Activated CD8-positive, alpha-beta memory T cell treated with anti-CD3 and anti-CD28 coated beads, Interleukin-2, amount 50 U/mL, for 24 hours (primary cell): ENCODE measurements around the gene MT1E.

Source experiments
- DNase-seq: peaks from one replicate; pipeline ENCODE4 v3.0.0-alpha.2; 2020; ENCODE audit errors: extremely low read depth

MT1E gene

GRCh38 chr16:56626685-56627084 is 1.1 kb downstream of the MT1E start:
- DNase-seq: no peak

DNA sequence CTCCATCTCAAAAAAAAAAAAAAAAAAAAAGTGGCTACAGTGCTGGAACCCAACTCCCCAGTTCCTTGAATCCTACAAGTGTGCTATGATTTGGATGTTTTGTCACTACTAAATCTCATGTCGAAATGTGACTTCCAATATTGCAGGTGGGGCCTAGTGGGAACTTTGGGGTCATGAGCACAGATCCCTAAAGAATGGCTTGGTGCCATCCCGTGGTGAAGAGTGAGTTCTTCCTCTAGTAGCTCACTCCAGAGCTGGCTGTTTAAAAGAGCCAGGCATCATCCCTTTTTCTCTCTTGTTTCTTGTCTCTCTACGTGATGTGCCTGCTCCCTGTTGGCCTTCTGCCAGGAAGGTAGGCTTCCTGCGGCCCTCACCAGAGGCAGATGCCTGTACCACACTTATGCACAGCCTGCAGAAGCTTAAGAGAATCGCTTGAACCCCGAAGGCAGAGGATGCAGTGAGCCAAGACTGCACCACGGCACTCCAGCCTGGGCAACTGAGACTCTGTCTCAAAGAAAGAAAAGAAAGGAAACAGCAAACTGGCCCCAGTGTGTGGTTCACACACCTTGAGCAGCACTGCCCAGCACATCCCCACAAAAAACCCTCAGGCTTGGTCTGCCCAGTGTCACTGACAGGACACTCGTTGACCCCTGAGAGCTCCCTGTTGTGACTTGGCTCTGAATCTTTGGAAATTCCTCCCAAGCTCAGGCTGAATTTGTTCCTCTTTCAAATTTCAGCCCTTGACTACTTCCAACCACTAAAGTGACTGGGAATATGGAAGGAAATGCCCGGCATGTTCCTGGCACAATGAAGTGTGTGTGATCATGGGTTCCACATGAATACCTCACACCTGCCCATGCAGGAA is 3.1 kb downstream of the MT1E start:
- DNase-seq: no peak

DNA sequence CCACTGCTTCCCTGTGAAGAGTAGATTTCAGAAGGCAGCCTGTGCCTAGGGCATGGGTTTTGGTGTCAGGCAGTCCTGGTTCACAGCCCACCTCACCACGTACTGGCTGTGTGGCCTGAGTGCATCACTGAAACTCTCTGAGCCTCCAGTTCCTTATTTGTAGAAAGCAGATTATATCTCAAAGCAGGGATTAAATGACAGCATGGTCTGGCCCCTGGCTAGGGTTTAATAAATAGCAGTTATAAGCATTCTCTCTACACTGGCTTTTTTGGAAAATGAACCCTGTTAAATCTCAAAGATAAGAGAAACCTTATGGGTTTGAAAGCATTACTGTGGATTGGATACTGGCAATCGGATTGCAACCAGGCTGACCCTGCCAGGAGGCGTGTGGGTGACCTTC is 4.0 kb downstream of the MT1E start:
- no peak for DNase-seq

DNA sequence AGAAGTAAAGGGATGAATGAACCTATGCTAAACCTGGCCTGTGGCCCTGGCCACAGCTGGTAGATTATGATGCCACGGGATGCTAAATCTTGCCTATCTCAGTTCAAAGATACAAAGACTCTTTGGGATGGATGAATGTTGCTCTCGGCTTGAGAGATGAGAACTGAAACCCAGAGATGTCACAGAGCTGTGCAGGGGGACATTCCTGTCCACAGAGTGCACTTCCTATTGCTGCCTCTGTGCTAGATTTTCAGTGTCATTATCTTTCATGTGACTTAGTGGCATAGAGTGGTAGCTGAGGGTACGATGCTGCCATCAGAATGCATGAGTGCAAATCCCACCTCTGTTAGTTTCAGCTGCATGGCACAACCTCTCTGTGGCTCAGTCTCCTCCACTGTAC is 4.6 kb downstream of the MT1E start:
- DNase-seq: no peak

DNA sequence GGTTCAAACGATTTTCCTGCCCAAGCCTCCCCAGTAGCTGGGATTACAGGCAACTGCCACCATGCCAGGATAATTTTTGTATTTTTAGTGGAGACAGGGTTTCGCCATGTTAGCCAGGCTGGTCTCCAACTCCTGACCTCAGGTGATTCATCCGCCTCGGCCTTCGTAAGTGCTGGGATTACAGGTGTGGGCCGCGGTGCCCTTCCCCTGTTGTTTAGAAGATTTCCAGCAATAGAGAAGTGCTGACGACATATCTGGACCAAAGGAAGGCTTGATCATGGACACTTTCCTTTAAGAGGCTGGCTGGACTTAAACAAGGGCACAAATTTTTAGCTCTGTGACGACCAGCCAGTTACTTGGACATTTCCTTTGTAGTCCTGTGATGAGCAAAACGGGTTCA is 5.6 kb downstream of the MT1E start:
- no peak for DNase-seq

GRCh38 chr16:56631832-56632155 is 6.2 kb downstream of the MT1E start:
- DNase-seq: no peak

- no peak for DNase-seq
Observed at GRCh38 chr16:56632156-56632847, 6.7 kb downstream of the MT1E start, which contains the start of gene MT1M. Gene MT1M (plus strand): TSS chr16:56632659. CDS start chr16:56632732, 73 bp downstream.

GRCh38 chr16:56632848-56633365 is 7.3 kb downstream of the MT1E start:
- no peak for DNase-seq

- DNase-seq: no peak
Observed at GRCh38 chr16:56633535-56633934, 8.0 kb downstream of the MT1E start.

DNA sequence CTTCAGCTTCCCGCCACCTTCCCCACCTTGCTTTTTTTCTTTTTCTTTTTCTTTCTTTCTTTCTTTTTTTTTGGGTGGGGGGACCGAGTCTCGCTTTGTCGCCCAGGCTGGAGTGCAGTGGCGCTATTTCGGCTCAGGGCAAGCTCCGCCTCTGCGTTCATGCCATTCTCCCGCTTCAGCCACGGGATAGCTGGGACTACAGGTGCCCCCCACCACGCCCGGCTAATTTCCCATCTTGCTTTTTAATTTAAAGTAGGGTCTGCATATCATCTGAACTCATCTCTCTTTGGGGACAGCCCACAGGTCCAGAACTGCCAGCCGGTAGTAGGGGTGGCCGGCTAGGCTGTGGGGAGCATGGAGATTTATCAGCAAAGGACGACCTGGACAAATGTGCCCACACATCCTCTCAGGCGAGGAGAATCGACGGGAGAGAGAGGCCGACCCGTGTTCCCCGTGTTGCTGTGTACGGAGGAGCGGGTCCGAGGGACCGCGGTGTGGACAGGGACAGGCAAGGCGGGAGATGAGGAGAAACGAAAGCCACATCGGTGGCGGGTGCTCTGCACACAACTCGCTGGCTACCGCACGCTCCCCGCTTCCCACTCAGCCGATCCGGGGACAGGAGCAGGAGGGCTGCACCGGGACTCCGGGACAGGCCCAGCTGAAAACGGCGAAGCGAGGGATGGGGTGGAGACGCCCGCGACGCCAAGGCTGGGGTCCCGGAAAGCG is 9.3 kb downstream of the MT1E start:
- DNase-seq: no peak

DNA sequence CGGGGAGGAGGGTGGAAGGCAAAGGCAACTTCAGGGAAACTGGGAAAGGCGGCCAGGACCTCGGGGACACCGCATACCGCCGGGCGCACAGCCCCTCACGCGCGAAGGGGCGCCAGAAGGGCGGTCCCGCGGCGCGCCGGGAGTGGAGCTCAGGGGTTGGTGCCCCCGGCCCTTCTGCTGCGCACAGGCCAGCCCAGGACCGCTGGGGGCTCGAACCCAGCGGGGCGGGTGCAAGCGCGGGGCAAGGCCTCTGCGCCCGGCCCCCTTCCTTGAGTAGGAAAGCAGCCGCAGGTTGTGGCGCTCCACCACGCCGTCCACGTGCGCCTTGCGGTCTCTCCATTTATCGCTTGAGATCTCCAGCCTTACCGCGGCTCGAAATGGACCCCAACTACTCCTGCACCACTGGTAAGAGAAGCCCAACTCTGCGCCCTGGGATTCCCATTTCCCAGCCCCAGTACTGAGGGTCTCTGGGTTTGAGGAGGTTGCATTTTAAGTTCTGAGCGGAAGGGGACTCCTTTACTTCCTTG is 9.9 kb downstream of the MT1E start:
- DNase-seq: no peak

GRCh38 chr16:56636616-56637413 is 11.2 kb downstream of the MT1E start:
- DNase-seq: no peak

DNA sequence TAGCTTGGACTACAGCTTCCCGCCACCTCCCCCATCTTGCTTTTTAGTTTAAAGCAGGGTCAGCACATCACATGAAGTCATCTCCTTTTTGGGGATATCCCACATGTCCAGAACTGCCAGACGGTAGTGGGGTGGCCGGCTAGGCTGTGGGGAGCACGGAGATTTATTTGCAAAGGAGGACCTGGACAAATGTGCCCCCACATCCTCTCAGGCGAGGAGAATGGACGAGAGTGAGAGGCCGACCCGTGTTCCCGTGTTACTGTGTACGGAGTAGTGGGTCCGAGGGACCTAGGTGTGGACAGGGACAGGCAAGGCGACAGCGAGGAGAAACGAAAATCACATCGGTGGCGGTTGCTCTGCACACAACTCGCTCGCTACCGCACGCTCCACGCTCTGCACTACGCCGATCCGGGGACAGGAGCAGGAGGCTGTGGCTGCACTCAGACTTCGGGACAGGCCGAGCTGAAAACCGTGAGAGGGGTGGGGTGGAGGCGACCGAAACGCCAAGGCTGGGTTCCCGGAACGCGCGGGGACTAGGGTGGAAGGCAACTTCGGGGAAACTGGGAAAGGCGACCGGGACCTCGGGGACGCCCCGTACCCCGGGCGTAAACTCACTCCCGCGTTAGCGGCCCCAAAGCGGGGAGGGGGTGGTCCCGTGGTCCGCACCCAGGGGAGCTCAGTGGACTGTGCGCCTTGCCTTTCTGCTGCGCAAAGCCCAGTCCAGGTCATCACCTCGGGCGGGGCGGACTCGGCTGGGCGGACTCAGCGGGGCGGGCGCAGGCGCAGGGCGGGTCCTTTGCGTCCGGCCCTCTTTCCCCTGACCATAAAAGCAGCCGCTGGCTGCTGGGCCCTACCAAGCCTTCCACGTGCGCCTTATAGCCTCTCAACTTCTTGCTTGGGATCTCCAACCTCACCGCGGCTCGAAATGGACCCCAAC is 12.5 kb downstream of the MT1E start, which contains the start of gene MT1A:
Gene MT1A, plus strand, starts transcription at position 853 of the 937 bp plus-strand sequence. Its CDS starts 73 bp downstream, at position 926.
- DNase-seq: no peak

- no peak for DNase-seq
Observed at GRCh38 chr16:56639045-56639444, 13.5 kb downstream of the MT1E start.

GRCh38 chr16:56640076-56640475 is 14.5 kb downstream of the MT1E start:
- no peak for DNase-seq

- no peak for DNase-seq
Observed at GRCh38 chr16:56641166-56641565, 15.6 kb downstream of the MT1E start.

DNA sequence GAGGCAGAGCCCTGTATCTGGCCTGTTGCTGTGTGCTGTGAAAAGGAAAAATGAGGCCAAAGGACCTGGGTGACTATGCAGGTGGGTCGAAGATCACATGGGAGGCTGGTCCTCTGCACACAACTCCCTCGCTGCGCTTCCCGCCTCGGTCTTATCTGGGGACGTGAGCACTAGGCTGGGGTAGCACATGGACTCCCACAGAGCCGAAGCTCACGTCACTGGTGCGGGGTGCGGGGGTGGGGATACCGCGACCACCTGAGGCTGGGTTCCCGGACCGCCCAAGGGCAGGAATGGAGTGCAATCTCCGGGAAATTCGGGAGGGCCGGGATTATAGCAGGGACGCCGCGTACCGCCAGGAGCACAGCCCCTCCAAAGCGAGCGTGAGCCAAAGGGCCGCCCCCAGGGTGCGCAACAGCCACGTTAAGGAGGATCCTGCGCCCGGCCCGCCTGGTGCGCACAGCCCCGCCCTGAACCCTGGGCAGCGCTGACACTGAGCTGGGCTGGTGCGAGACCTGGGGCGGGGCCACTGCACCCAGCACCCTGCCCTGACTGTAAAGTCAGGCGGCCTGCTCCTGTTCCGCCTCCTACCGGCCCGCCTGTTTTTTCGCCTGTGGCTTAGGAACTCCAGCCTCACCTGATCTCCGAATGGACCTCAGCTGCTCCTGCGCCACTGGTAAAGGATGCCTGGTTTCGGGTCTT is 17.6 kb downstream of the MT1E start:
- DNase-seq: no peak

GRCh38 chr16:56643833-56644232 is 18.3 kb downstream of the MT1E start:
- no peak for DNase-seq

DNA sequence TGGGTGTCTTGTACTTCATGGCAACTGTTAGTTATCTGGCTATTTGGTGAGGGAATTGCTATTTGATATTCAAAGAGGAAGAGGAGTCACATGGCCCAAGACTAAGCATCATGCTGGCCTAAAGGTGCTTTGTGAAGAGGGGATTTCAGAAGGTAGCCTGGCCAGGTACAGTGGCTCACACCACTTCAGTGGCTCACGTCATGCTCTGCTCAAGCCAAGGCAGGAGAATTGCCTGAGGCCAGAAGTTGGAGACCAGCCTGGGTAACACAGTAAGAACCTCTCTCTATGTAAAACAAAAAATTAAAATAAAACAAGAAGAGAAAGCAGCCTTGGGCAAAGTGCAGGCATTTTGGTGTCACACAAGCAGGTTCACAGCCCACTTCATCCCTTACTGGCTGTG is 19.7 kb downstream of the MT1E start:
- no peak for DNase-seq
